Measurements from ENCODE around the gene EZH1. TPM values are rescaled to one million over a fixed set of nuclear protein-coding genes. Genes with fewer than 3 reads are reported as not detected.

Gene EZH1
- total and polyA plus RNA-seq, 2 experiments from 2014 or later = 9.5 to 22.5 TPM

- Histone ChIP-seq H3K79me2 (no peaks in the 10 kb centered on the region), H3K9me2 (replicated peaks; ENCODE audit: insufficient read depth) (no peaks in the 10 kb centered on the region), H2AFZ (no peak overlapping the region), H3K4me2 (no peak overlapping the region), H4K20me1 (ENCODE audit: insufficient read depth, poor library complexity, severe bottlenecking) (no peaks in the 10 kb centered on the region), H3K4me3 (no peak overlapping the region), H3K27me3 (no peaks in the 10 kb centered on the region), H3K27ac (no peak overlapping the region), H3K9me3 (ENCODE audit: low read depth) (no peaks in the 10 kb centered on the region), H3K4me1 (ENCODE audit: insufficient read depth) (no peaks in the 10 kb centered on the region), H3K36me3 (replicated peaks; ENCODE audit: insufficient read depth, low read depth) (no peaks in the 10 kb centered on the region)
- 97% methylated on average over 20 of the region's 20 CpGs for WGBS (ENCODE audit: low lambda C conversion rate, missing lambda C conversion rate)
- TF ChIP-seq EZH2 (IDR thresholded peaks at IDR 0.05; ENCODE audit: borderline replicate concordance) (no peak), EZH2phosphoT487 (IDR thresholded peaks at IDR 0.05; ENCODE audit: low read depth, severe bottlenecking, unreplicated experiment) (no peak), CTCF (IDR thresholded peaks at IDR 0.05; ENCODE audit: poor library complexity) (no peak)
- DNase-seq (ENCODE audit: low spot score) = no peak
These were observed 49.3 kb downstream of the EZH1 start for GRCh38 chr17:42695500-42695899.

DNA sequence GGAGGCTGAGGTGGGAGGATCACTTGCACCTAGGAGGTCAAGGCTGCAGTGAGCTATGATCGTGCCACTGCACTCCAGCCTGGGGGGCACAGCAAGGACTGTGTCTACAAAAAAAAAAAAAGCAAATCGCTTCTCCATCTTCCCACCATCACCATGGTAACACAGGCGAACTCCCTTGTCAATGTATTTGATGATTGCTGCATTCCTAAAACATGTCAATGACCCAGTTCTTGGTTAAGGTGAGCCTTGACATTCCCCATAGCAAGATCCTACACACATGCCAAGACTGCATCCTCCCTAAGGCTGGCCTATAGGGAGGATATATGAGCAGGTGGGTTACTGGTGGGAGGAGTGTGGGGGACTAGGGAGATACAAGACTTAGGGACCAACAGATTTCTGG, 50.3 kb downstream of the EZH1 start:
- no peak for DNase-seq (ENCODE audit: low spot score)
- Histone ChIP-seq H3K9me2 (replicated peaks; ENCODE audit: insufficient read depth) (no peaks in the 10 kb centered on the region), H3K4me3 (no peak overlapping the region), H2AFZ (no peak overlapping the region), H3K9me3 (ENCODE audit: low read depth) (no peaks in the 10 kb centered on the region), H3K27ac (no peak overlapping the region), H3K27me3 (no peaks in the 10 kb centered on the region), H3K4me2 (no peak overlapping the region), H3K79me2 (no peaks in the 10 kb centered on the region), H3K4me1 (ENCODE audit: insufficient read depth) (no peaks in the 10 kb centered on the region), H4K20me1 (ENCODE audit: insufficient read depth, poor library complexity, severe bottlenecking) (no peaks in the 10 kb centered on the region), H3K36me3 (replicated peaks; ENCODE audit: insufficient read depth, low read depth) (no peaks in the 10 kb centered on the region)
- WGBS (ENCODE audit: low lambda C conversion rate, missing lambda C conversion rate) = 87% methylated on average over 3 of the region's 3 CpGs
- TF ChIP-seq EZH2phosphoT487 (IDR thresholded peaks at IDR 0.05; ENCODE audit: low read depth, severe bottlenecking, unreplicated experiment) = no peak
- no peak for TF ChIP-seq EZH2 (IDR thresholded peaks at IDR 0.05; ENCODE audit: borderline replicate concordance)
- TF ChIP-seq CTCF (IDR thresholded peaks at IDR 0.05; ENCODE audit: poor library complexity) = no peak

DNA sequence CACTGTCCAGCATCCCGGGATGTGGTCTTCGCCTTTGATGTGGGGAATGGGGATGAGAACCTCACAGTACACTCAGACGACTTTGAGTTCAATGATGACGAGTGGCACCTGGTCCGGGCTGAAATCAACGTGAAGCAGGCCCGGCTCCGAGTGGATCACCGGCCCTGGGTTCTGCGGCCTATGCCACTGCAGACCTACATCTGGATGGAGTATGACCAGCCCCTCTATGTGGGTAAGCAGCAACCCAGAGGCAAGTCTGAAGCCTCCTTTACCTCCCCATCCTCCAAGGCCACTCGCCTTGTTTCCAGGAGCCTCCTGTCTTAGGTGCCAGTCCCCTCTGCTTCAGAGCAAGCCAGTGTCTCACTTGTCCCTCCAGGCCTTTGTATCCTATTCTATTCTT, 52.4 kb downstream of the EZH1 start:
- no peaks in the 10 kb centered on the region for H3K27me3 ChIP-seq
- no peak overlapping the region for H2AFZ ChIP-seq
- H3K9me3 ChIP-seq (ENCODE audit: low read depth) = no peaks in the 10 kb centered on the region
- no peaks in the 10 kb centered on the region for H3K36me3 ChIP-seq (replicated peaks; ENCODE audit: insufficient read depth, low read depth)
- no peaks in the 10 kb centered on the region for H3K4me1 ChIP-seq (ENCODE audit: insufficient read depth)
- no peaks in the 10 kb centered on the region for H3K9me2 ChIP-seq (replicated peaks; ENCODE audit: insufficient read depth)
- H3K79me2 ChIP-seq = no peaks in the 10 kb centered on the region
- H3K27ac ChIP-seq = no peak overlapping the region
- H3K4me2 ChIP-seq = no peak overlapping the region
- 93% methylated on average over 11 of the region's 11 CpGs for WGBS (ENCODE audit: low lambda C conversion rate, missing lambda C conversion rate)
- TF ChIP-seq EZH2phosphoT487 (IDR thresholded peaks at IDR 0.05; ENCODE audit: low read depth, severe bottlenecking, unreplicated experiment) = no peak
- TF ChIP-seq EZH2 (IDR thresholded peaks at IDR 0.05; ENCODE audit: borderline replicate concordance) = no peak
- no peak for TF ChIP-seq CTCF (IDR thresholded peaks at IDR 0.05; ENCODE audit: poor library complexity)
- DNase-seq (ENCODE audit: low spot score) = no peak
- H3K4me3 ChIP-seq = no peak overlapping the region
- H4K20me1 ChIP-seq (ENCODE audit: insufficient read depth, poor library complexity, severe bottlenecking) = no peaks in the 10 kb centered on the region

DNA sequence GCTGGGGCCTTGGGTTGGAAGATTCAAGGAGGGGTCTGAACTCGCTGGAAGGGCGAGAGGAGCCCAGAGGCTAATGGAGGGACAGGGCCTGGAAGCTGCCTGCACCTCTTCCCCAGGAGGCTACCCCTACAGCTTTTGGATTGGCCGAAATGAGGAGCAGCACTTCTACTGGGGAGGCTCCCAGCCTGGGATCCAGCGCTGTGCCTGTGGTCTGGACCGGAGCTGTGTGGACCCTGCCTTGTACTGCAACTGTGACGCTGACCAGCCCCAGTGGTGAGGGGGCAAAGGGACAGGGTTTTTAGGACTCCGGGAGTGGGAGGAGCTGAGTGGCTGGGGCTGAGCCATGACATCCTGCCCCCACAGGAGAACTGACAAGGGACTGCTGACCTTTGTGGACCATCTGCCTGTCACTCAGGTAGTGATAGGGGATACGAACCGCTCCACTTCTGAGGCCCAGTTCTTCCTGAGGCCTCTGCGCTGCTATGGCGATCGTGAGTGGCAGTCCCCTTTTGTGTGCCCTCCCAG, 53.8 kb downstream of the EZH1 start:
- H3K36me3 ChIP-seq (replicated peaks; ENCODE audit: insufficient read depth, low read depth) = no peaks in the 10 kb centered on the region
- no peaks in the 10 kb centered on the region for H3K9me3 ChIP-seq (ENCODE audit: low read depth)
- no peaks in the 10 kb centered on the region for H4K20me1 ChIP-seq (ENCODE audit: insufficient read depth, poor library complexity, severe bottlenecking)
- no peaks in the 10 kb centered on the region for H3K4me1 ChIP-seq (ENCODE audit: insufficient read depth)
- H3K27me3 ChIP-seq = no peaks in the 10 kb centered on the region
- H3K4me3 ChIP-seq = no peak overlapping the region
- no peak overlapping the region for H3K27ac ChIP-seq
- H3K4me2 ChIP-seq = no peak overlapping the region
- no peaks in the 10 kb centered on the region for H3K9me2 ChIP-seq (replicated peaks; ENCODE audit: insufficient read depth)
- no peak overlapping the region for H2AFZ ChIP-seq
- H3K79me2 ChIP-seq = no peaks in the 10 kb centered on the region
- WGBS (ENCODE audit: low lambda C conversion rate, missing lambda C conversion rate) = 94% methylated on average over 10 of the region's 12 CpGs
- TF ChIP-seq EZH2phosphoT487 (IDR thresholded peaks at IDR 0.05; ENCODE audit: low read depth, severe bottlenecking, unreplicated experiment) = no peak
- TF ChIP-seq EZH2 (IDR thresholded peaks at IDR 0.05; ENCODE audit: borderline replicate concordance) = no peak
- no peak for TF ChIP-seq CTCF (IDR thresholded peaks at IDR 0.05; ENCODE audit: poor library complexity)
- DNase-seq (ENCODE audit: low spot score) = no peak
